Mesodermal cell (in vitro differentiated cells): ENCODE results near the gene CFAP77.

Source experiments
- H3K27ac ChIP-seq: 2 replicates; pipeline ENCODE4 v1.7.0; 2013; ENCODE audit warnings: mild to moderate bottlenecking, low read depth, low read length, moderate library complexity; ENCODE audit not compliant: severe bottlenecking
- H3K36me3 ChIP-seq: 2 replicates; pipeline ENCODE4 v1.7.1; 2013; ENCODE audit warnings: mild to moderate bottlenecking, low read length, moderate library complexity; ENCODE audit not compliant: control insufficient read depth, insufficient read depth
- H3K4me1 ChIP-seq: one replicate; pipeline ENCODE4 v1.7.1; 2013; ENCODE audit warnings: mild to moderate bottlenecking, low read length; ENCODE audit not compliant: insufficient read depth, control insufficient read depth, poor library complexity, severe bottlenecking
- H3K4me3 ChIP-seq: 2 replicates; pipeline ENCODE4 v1.7.0; 2013; ENCODE audit warnings: low read length, control low read depth, mild to moderate bottlenecking; ENCODE audit not compliant: insufficient read depth, poor library complexity, severe bottlenecking; ENCODE audit errors: extremely low read depth
- H3K9me3 ChIP-seq: 2 replicates; pipeline ENCODE4 v1.7.1; 2013; ENCODE audit warnings: mild to moderate bottlenecking, low read length, moderate library complexity; ENCODE audit not compliant: control insufficient read depth
- WGBS, 2 experiments: methylation state at CpG; one replicate each; pipeline ENCODE4 v1.1.5; 2013; ENCODE audit warnings: missing lambda C conversion rate in 2 of 2; ENCODE audit not compliant: insufficient coverage in 2 of 2; 5-methylcytosine and 5-hydroxymethylcytosine counted together

CFAP77 gene

GRCh38 chr9:132600326-132600984 is 190.4 kb downstream of the CFAP77 start:
- Histone ChIP-seq H3K27ac (no peak overlapping the region), H3K36me3 (peaks cover 70% of the 10 kb centered on the region), H3K4me3 (no peak overlapping the region), H3K4me1 (peaks cover under 1% of the 10 kb centered on the region), H3K9me3 (no peaks in the 10 kb centered on the region)
- WGBS, 2 experiments, result 91 to 94% methylated on average over 10 to 12 of the region's 12 CpGs

GRCh38 chr9:132602207-132602606 is 192.2 kb downstream of the CFAP77 start:
- no peak overlapping the region for H3K4me3 ChIP-seq
- H3K27ac ChIP-seq, result no peak overlapping the region
- peaks cover 74% of the 10 kb centered on the region for H3K36me3 ChIP-seq
- WGBS, 2 experiments, result 89% methylated on average over 1 of the region's 3 CpGs; no CpG with 5 or more reads in 1 of the 2 experiments
- no peaks in the 10 kb centered on the region for H3K9me3 ChIP-seq
- H3K4me1 ChIP-seq, result peaks cover 5% of the 10 kb centered on the region

- peaks cover 82% of the 10 kb centered on the region for H3K36me3 ChIP-seq
- no peak overlapping the region for H3K4me3 ChIP-seq
- H3K4me1 ChIP-seq, result peaks cover 5% of the 10 kb centered on the region
- WGBS, 2 experiments, result 94 to 97% methylated on average over 4 to 5 of the region's 6 CpGs
- no peaks in the 10 kb centered on the region for H3K9me3 ChIP-seq
- no peak overlapping the region for H3K27ac ChIP-seq
These were observed 195.4 kb downstream of the CFAP77 start for GRCh38 chr9:132605387-132605786.

- Histone ChIP-seq H3K4me3 (no peak overlapping the region), H3K4me1 (peaks cover 5% of the 10 kb centered on the region), H3K9me3 (no peaks in the 10 kb centered on the region), H3K27ac (no peak overlapping the region), H3K36me3 (peaks cover 82% of the 10 kb centered on the region)
- 92 to 97% methylated on average over 6 of the region's 6 CpGs for WGBS, 2 experiments
These were observed 196.1 kb downstream of the CFAP77 start for GRCh38 chr9:132606066-132606465.

- H3K27ac ChIP-seq, result no peak overlapping the region
- no peak overlapping the region for H3K4me3 ChIP-seq
- peaks cover 86% of the 10 kb centered on the region for H3K36me3 ChIP-seq
- no peaks in the 10 kb centered on the region for H3K9me3 ChIP-seq
- H3K4me1 ChIP-seq, result peaks cover 5% of the 10 kb centered on the region
- WGBS, 2 experiments, result 84 to 88% methylated on average over 6 of the region's 9 CpGs
These were observed 199.2 kb downstream of the CFAP77 start for GRCh38 chr9:132609184-132609583.

GRCh38 chr9:132609829-132610228 is 199.8 kb downstream of the CFAP77 start:
- no peaks in the 10 kb centered on the region for H3K9me3 ChIP-seq
- H3K36me3 ChIP-seq, result peaks cover 91% of the 10 kb centered on the region
- WGBS, 2 experiments, result 96 to 98% methylated on average over 6 to 7 of the region's 7 CpGs
- H3K4me1 ChIP-seq, result peaks cover 5% of the 10 kb centered on the region
- H3K4me3 ChIP-seq, result no peak overlapping the region
- H3K27ac ChIP-seq, result peak overlapping the region; percentile 5

GRCh38 chr9:132610661-132611060 is 200.7 kb downstream of the CFAP77 start:
- Histone ChIP-seq H3K4me1 (peaks cover 2% of the 10 kb centered on the region), H3K9me3 (no peaks in the 10 kb centered on the region), H3K27ac (no peak overlapping the region), H3K4me3 (no peak overlapping the region), H3K36me3 (peaks cover 90% of the 10 kb centered on the region)
- 93 to 98% methylated on average over 12 of the region's 12 CpGs for WGBS, 2 experiments

- peaks cover 91% of the 10 kb centered on the region for H3K36me3 ChIP-seq
These were observed 204.3 kb downstream of the CFAP77 start for GRCh38 chr9:132614324-132614723.

GRCh38 chr9:132615774-132616173 is 205.8 kb downstream of the CFAP77 start:
- Histone ChIP-seq H3K4me1 (no peaks in the 10 kb centered on the region), H3K4me3 (no peak overlapping the region), H3K9me3 (no peaks in the 10 kb centered on the region), H3K27ac (no peak overlapping the region), H3K36me3 (peaks cover 89% of the 10 kb centered on the region)
- WGBS, 2 experiments, result 43 to 100% methylated on average over 1 to 2 of the region's 2 CpGs

More at GRCh38 chr9:132614324-132614723, 204.3 kb downstream of the CFAP77 start:
- WGBS, 2 experiments, result 86 to 93% methylated on average over 4 to 6 of the region's 6 CpGs
- Histone ChIP-seq H3K4me1 (no peaks in the 10 kb centered on the region), H3K9me3 (no peaks in the 10 kb centered on the region), H3K27ac (no peak overlapping the region), H3K4me3 (no peak overlapping the region)

- H3K4me1 ChIP-seq, result no peaks in the 10 kb centered on the region
- no peak overlapping the region for H3K27ac ChIP-seq
- 95 to 100% methylated on average over 4 of the region's 5 CpGs for WGBS, 2 experiments
- H3K4me3 ChIP-seq, result no peak overlapping the region
- H3K9me3 ChIP-seq, result no peaks in the 10 kb centered on the region
- H3K36me3 ChIP-seq, result peaks cover 88% of the 10 kb centered on the region
These were observed 206.7 kb downstream of the CFAP77 start for GRCh38 chr9:132616725-132617124.

- Histone ChIP-seq H3K4me1 (no peaks in the 10 kb centered on the region), H3K27ac (no peak overlapping the region), H3K4me3 (no peak overlapping the region), H3K36me3 (peaks cover 85% of the 10 kb centered on the region), H3K9me3 (no peaks in the 10 kb centered on the region)
- 79 to 94% methylated on average over 5 of the region's 5 CpGs for WGBS, 2 experiments
These were observed 212.1 kb downstream of the CFAP77 start for GRCh38 chr9:132622159-132622558.
